Stimulated activated CD4-positive, alpha-beta T cell treated with anti-CD3 and anti-CD28 coated beads, Interleukin-2, amount 100 ng/mL, for 48 hours (primary cell): Measurements from ENCODE around the gene ARL6IP4.

Experiments
- DNase-seq, 2 donors: peaks; one replicate each; pipeline ENCODE4 v3.0.0-alpha.2; 2020

ARL6IP4 gene

DNA sequence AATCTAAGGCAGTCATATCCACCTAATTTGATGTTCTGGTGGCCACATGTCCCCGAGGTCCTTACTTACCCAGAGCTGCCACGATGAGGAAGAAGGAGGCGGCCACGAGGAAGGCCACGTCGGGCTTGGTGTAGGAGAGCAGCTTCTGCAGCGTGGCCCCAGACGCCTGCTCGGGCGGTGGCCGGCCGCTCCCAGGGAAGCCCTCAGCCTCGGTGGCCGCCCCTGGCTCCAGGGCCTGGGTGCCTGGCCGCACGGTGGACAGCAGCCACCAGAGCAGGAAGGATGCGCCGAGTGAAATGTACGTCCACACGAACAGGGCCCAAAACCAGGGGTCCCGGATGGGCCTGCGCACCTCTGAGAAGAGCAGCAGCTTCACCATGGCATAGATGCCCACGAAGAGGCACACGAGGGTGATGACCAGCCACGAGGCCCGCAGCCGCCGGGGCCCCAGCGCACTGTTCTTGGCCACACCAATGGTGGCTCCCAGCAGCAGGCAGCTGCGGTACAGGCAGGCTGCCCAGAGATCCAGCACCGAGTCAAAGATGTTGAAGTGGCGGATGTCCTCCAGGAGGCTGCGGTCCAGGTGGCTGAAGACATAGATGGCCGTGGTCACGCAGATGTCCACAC lies 20.8 kb upstream of the ARL6IP4 start:
- no peak for DNase-seq

DNA sequence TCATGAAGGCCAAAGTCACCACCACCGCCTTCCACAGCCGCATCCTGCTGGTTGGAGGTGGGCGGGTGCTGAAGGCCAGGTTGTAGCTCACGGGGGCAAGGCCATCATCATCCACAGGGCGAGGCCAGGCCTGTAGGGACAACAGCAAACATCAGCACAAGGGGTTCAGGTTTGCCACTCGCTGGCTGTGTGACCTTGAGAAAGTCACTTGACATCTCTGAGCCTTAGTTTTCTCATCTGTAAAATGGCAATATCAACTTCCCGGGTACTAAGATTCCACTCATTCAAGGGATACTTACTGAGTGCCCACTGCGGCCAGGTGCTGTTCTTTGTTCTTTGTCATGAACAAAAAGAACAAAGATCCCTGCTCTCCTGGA lies 20.3 kb upstream of the ARL6IP4 start:
- no peak for DNase-seq

GRCh38 chr12:122961531-122962329 lies 18.8 kb upstream of the ARL6IP4 start:
- DNase-seq: no peak

DNA sequence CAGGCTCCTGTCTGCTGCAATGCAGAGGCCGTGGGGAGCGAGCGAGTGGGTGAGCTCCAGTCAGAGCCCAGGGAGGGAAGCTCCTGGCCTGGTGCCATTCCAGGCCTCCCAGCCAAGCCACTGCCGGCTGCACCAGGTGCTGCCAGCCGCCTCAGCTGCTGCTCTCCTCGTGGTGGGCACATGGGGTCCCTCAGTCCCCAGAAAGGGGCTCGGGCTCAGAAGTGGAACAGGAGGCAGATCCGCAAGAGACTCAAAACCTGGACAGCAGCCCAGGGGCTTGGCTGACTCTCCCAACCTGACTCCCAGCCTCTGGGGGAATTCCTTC lies 16.6 kb upstream of the ARL6IP4 start:
- no peak for DNase-seq

- DNase-seq: no peak
Observed at GRCh38 chr12:122964439-122965257, 15.8 kb upstream of the ARL6IP4 start.

DNA sequence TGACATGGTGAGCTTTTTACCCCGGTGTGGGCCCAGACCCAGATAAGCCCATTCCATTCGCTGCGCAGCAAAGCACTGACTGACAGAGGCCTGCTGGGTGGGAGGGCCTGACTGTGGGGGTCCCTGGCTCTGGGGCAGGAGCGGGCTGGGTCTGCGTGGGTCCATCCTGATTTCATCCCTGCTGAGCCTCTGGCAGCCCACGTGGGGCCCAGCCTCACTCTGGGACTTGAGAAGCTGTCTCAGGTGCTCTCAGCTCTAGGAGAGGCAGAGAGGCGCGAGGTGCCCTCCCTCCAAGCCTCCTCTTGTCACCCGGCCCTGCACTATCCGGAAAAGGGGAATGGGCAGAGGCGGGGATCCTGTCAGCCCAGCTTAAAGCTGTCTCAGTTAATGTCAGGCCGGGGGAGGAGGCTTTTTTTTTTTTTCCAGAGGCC lies 15.1 kb upstream of the ARL6IP4 start:
- no peak for DNase-seq

GRCh38 chr12:122965851-122966742 lies 14.4 kb upstream of the ARL6IP4 start, which contains the start of gene ABCB9:
Gene ABCB9 (minus strand): TSS chr12:122966463. CDS start chr12:122960235, 6,228 bp downstream.
- peak; percentile 95 to 97 for DNase-seq

DNA sequence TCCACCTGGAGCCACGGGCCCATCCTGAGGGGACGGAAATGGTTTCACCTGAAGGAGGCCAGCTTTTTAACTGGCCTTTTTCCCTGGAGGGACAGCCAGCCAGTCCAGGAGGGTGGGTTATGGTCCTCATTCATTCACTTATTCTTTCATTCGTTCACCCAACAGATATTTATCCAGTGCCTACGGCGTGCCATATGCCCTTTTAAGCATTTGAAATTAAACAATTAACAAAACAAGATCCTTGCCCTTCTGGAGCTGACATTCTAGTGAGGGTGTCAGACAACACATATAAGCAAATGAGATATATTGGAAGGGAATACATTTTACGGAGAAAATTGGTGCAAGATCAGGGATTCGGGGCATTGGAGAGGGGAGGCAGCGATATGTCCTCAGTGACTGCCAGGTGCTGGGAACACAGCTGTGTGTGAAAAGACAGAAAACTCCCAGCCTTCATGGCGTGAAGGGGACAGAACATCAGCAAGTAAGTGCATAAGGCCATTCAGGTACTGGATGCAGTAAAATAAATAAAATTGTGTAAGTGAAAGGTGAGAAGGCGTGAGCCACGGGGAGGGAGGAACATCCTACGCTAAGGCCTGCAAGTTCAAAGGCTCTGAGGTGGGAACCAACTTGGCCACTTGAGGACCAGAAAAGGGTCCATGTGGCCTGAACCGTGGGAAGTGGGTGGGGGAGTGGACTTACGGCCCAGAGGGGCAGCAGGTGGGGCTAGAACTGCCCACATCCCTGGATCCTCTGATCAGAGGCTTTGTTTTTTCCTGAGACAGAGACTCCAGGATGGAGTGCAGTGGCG lies 13.5 kb upstream of the ARL6IP4 start:
- DNase-seq: no peak

DNA sequence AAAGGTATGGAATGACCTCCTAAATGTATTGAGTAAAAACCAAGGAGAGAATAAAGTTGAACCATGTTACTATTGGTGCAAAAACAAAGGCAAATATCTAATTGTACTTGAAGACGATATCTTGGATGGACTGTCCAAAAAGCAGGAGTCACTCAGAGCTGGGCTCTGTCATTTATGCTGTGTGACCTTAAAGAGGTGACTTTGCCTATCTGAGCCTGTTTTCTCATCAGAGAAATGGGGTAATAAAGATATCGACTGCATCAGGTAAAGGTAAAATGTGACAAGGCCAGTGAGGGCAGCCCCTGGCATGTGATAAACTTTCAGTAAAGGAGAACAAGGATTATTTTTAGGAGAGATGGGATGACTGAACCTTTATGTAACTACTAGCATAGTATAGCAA lies 12.4 kb upstream of the ARL6IP4 start:
- no peak for DNase-seq

- no peak for DNase-seq
Observed at GRCh38 chr12:122969676-122970075, 10.8 kb upstream of the ARL6IP4 start.

DNA sequence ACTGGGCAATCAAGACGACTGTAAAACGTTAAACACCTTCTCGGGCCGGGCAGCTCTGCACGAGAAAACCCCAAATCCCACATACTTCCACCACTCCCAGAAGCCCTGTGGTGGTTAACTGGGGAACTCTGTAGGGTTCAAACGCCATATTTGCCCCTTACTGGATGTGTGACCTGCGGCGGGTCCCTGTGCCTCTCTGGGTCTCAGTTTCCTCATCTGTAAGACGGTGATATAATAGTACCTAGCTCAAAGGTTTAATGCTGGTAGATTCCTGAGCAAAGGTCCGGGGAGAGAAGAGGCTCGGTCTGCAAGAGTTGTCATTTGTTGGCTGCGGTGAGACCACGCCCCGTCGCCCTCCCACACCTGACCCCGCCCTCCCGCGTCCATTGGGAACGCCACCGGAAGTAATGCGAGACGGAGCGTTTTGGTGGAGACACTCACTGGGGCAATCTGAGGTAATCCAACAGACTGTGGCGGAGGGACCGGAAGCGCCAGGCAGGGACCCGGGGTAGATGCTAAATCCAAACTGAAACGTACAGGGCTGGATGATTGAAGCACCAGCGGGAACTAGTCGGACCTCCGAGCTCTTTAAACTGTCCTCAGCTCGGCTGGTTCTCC lies 6.1 kb upstream of the ARL6IP4 start:
- DNase-seq: peak; percentile 98 to 99

- peak; percentile 86 to 88 for DNase-seq
Observed at GRCh38 chr12:122974892-122975789, 5.3 kb upstream of the ARL6IP4 start, which contains the start of gene OGFOD2. Gene OGFOD2 (plus strand): TSS chr12:122975244. CDS start chr12:122975252, 8 bp downstream.

- DNase-seq: no peak
Observed at GRCh38 chr12:122975790-122976647, 4.5 kb upstream of the ARL6IP4 start.

DNA sequence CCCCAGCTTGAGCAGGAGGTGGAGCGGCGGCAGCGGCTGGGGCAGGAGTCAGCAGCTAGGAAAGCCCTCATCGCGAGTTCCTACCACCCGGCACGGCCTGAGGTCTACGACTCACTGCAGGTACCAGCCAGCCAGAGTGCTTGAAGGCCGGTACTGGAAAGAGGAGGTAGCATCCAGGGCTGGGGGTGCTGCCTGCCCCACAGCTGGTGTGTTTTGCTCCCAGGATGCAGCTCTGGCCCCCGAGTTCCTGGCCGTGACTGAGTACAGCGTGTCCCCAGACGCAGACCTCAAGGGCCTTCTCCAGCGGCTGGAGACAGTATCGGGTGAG lies 3.9 kb upstream of the ARL6IP4 start:
- no peak for DNase-seq

DNA sequence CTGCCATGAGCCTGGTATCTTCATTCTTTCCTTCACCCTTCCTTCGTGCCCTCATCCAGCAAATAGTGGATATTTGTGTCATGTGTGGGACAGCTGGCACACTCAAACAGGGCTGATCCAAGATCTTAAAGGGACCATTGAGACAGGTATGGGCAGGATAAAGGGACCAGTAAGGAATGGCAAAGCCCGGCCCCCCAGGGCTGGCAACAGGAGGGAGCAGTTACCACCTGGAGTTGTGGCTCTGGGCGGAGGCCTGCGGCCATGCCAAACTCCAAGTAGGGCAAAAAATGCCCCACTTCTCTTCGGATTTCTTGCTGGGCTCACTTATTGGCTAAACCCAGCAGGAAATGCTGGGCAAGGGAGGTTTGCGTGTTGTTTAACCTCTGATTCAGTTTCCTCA lies 3.3 kb upstream of the ARL6IP4 start:
- DNase-seq: no peak

DNA sequence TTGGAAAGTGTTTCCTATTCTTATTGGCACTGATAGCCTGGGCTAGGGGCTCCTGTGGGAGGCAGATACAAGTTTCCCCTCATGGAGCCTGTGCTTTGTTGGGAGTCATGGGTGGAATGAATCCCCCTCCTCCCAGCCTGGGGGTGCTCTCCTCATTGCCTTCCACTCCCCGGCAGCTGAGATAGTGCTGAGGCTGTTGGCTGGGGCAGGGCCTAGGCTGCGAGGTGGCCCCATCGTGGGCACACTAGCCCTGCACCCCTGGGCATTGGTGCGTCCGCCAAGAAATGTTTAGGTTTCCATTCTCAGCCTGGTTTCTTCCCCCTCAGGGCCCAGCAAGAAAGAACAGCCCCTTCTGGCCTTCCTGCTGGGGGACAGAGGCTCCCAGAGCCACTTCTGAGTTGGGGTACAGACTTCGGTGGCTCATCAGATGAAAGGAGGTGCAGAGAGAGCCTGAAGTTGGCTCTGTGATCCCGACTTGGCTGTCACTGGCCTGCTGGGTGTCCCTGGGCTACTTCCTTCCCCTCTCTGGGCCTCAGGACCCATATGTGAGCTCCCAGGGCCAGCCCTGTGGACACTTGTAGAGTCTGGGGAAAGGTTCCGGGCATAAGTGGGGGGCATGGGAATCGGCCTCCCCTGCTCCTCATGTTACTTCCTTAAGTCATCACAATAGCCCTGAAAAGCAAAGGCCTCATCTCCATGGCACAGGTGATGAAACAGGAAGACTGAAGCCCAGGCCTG lies 2.7 kb upstream of the ARL6IP4 start:
- DNase-seq: no peak

- no peak for DNase-seq
Observed at GRCh38 chr12:122978507-122978955, 1.9 kb upstream of the ARL6IP4 start.
